ENCODE results near the gene PURB. TPM values are rescaled to one million over a fixed set of nuclear protein-coding genes. Genes with fewer than 3 reads are reported as not detected.

The PURB gene
- total and polyA plus RNA-seq, 2 experiments from 2014 or later = 3.5 to 25.5 TPM

- no peaks in the 10 kb centered on the region for H3K9me3 ChIP-seq (ENCODE audit: low read depth)
- H3K9me2 ChIP-seq (replicated peaks; ENCODE audit: insufficient read depth) = no peaks in the 10 kb centered on the region
- peaks cover 27% of the 10 kb centered on the region for H3K79me2 ChIP-seq
- peaks cover 24% of the 10 kb centered on the region for H4K20me1 ChIP-seq (ENCODE audit: insufficient read depth, poor library complexity, severe bottlenecking)
- 83% methylated on average over 10 of the region's 10 CpGs for WGBS (ENCODE audit: low lambda C conversion rate, missing lambda C conversion rate)
- H3K27ac ChIP-seq = peak overlapping the region; percentile 83
- no peak overlapping the region for H3K4me3 ChIP-seq
- no peak overlapping the region for H2AFZ ChIP-seq
- H3K27me3 ChIP-seq = no peaks in the 10 kb centered on the region
- DNase-seq (ENCODE audit: low spot score) = no peak
- H3K36me3 ChIP-seq (replicated peaks; ENCODE audit: insufficient read depth, low read depth) = no peaks in the 10 kb centered on the region
- H3K4me1 ChIP-seq (ENCODE audit: insufficient read depth) = peaks cover 4% of the 10 kb centered on the region
- peak overlapping the region; percentile 70 for H3K4me2 ChIP-seq
- TF ChIP-seq EZH2phosphoT487 (IDR thresholded peaks at IDR 0.05; ENCODE audit: low read depth, severe bottlenecking, unreplicated experiment) = no peak
- no peak for TF ChIP-seq CTCF (IDR thresholded peaks at IDR 0.05; ENCODE audit: poor library complexity)
- no peak for TF ChIP-seq EZH2 (IDR thresholded peaks at IDR 0.05; ENCODE audit: borderline replicate concordance)
These were observed 36.0 kb downstream of the PURB start for GRCh38 chr7:44849259-44849884.

- Histone ChIP-seq H2AFZ (peak within 1 kb of the TSS; percentile 68), H3K4me3 (peak within 1 kb of the TSS; percentile 58), H4K20me1 (ENCODE audit: insufficient read depth, poor library complexity, severe bottlenecking) (peaks cover 36% of the 10 kb centered on the region), H3K4me1 (ENCODE audit: insufficient read depth) (peaks cover 4% of the 10 kb centered on the region), H3K27me3 (no peaks in the 10 kb centered on the region), H3K79me2 (peaks cover 40% of the 10 kb centered on the region), H3K9me2 (replicated peaks; ENCODE audit: insufficient read depth) (no peaks in the 10 kb centered on the region), H3K36me3 (replicated peaks; ENCODE audit: insufficient read depth, low read depth) (no peaks in the 10 kb centered on the region), H3K27ac (peak within 1 kb of the TSS; percentile 89), H3K4me2 (peak within 1 kb of the TSS; percentile 84), H3K9me3 (ENCODE audit: low read depth) (no peaks in the 10 kb centered on the region)
- peak; percentile 100 for DNase-seq (ENCODE audit: low spot score)
- TF ChIP-seq EZH2phosphoT487 (IDR thresholded peaks at IDR 0.05; ENCODE audit: low read depth, severe bottlenecking, unreplicated experiment) (no peak), CTCF (IDR thresholded peaks at IDR 0.05; ENCODE audit: poor library complexity) (no peak), EZH2 (IDR thresholded peaks at IDR 0.05; ENCODE audit: borderline replicate concordance) (no peak)
- under 1% methylated on average over 53 of the region's 70 CpGs for WGBS (ENCODE audit: low lambda C conversion rate, missing lambda C conversion rate)
These were observed 37.3 kb downstream of the PURB start, which contains the start of gene H2AZ2 for GRCh38 chr7:44847920-44848634. TSS of gene H2AZ2 (minus strand) at chr7:44848087. CDS start at chr7:44847971, 116 bp downstream.

GRCh38 chr7:44847509-44847919 is 37.8 kb downstream of the PURB start:
- WGBS (ENCODE audit: low lambda C conversion rate, missing lambda C conversion rate) = under 1% methylated on average over 31 of the region's 36 CpGs
- Histone ChIP-seq H3K27me3 (no peaks in the 10 kb centered on the region), H3K4me2 (peak overlapping the region; percentile 84), H3K4me3 (peak overlapping the region; percentile 58), H3K36me3 (replicated peaks; ENCODE audit: insufficient read depth, low read depth) (no peaks in the 10 kb centered on the region), H3K27ac (peak overlapping the region; percentile 89), H4K20me1 (ENCODE audit: insufficient read depth, poor library complexity, severe bottlenecking) (peaks cover 37% of the 10 kb centered on the region), H2AFZ (peak overlapping the region; percentile 68), H3K9me2 (replicated peaks; ENCODE audit: insufficient read depth) (no peaks in the 10 kb centered on the region), H3K79me2 (peaks cover 46% of the 10 kb centered on the region), H3K4me1 (ENCODE audit: insufficient read depth) (peaks cover 4% of the 10 kb centered on the region), H3K9me3 (ENCODE audit: low read depth) (no peaks in the 10 kb centered on the region)
- TF ChIP-seq EZH2phosphoT487 (IDR thresholded peaks at IDR 0.05; ENCODE audit: low read depth, severe bottlenecking, unreplicated experiment) = no peak
- TF ChIP-seq EZH2 (IDR thresholded peaks at IDR 0.05; ENCODE audit: borderline replicate concordance) = no peak
- peak; percentile 90 for TF ChIP-seq CTCF (IDR thresholded peaks at IDR 0.05; ENCODE audit: poor library complexity)
- DNase-seq (ENCODE audit: low spot score) = peak; percentile 93
